ENCODE data around the gene SGF29.
"Not testable (repeated sequence)": the region's sequence is repeated elsewhere in the genome, so short reads cannot be mapped to it uniquely, and the experiment has no call there.

The SGF29 gene

DNA sequence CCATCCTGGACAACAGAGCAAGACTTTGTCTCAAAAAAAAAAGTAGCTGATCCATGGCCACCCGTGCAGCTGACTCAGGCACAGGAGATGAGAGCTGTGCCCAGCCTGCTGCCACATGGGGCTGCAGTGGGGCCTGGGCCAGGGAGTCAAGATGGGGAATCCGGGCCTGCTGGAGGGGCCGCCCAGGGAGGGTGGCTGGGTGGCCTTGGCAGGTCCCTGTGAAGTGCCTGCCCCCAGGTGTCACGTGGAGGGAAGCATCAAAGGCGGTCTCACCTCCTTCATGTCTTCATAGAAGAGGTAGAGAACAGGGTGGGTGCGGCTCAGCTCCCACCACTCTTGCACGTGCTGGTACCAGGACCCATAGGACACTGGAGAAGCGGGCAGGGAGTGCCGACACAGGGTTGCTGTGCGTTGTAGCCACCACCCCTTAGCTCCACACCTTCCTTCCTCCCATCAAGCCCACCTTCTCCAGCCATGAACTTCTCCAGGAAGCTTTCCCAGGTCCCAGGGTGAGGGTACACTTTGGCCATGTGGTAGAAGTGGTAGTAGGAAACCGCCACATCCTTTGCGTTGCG, 39.3 kb downstream of the SGF29 start:
- in situ Hi-C loops (cut with MboI; ENCODE audit: low sequenced_read_pairs) = no loop called here

DNA sequence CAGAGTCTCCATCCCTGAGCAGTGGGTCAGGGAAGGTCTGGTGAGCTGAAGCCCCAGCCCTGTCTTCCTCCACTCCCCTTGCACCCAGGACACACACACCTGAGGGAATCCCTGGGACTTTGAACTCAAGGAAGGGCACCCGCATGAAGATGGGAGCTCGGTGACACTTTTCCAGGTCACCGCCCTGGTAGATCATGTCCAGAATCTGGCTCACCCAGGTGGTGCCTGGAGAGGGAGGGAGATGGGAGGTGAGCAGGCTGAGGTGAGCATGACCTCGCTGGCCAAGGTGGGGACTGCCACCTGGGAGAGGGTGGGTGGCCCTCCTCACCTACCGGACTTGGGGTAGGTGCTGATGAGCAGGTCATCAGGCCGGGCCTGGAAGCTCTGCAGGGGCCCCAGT, 41.7 kb downstream of the SGF29 start:
- in situ Hi-C loops (cut with MboI; ENCODE audit: low sequenced_read_pairs) = not testable (repeated sequence)

DNA sequence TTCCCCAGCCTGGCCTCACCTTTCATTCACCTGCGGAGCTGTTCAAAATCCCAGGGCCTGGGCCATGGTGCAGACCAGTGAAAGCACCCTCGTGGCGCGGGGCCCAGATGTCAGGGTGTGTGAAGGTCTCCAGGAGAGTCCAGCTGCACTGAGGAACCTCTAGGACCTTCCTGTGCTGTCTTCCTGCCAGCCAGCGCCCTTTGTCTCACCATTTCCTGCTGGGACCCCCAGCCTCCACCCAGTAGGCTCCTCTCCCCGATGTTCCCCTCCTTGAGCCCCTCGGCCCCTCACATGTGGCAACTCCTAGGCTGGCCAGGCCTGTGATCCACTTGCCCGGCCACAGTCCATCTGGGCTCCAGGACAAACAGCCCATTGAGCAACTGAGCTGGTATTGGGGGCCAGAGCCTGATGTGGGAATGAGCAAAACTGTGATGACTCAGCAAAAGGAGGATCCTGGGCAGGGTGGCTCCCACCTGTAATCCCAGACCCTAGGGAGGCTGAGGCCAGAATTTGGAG, 42.5 kb downstream of the SGF29 start:
- in situ Hi-C loops (cut with MboI; ENCODE audit: low sequenced_read_pairs) = no loop called here

DNA sequence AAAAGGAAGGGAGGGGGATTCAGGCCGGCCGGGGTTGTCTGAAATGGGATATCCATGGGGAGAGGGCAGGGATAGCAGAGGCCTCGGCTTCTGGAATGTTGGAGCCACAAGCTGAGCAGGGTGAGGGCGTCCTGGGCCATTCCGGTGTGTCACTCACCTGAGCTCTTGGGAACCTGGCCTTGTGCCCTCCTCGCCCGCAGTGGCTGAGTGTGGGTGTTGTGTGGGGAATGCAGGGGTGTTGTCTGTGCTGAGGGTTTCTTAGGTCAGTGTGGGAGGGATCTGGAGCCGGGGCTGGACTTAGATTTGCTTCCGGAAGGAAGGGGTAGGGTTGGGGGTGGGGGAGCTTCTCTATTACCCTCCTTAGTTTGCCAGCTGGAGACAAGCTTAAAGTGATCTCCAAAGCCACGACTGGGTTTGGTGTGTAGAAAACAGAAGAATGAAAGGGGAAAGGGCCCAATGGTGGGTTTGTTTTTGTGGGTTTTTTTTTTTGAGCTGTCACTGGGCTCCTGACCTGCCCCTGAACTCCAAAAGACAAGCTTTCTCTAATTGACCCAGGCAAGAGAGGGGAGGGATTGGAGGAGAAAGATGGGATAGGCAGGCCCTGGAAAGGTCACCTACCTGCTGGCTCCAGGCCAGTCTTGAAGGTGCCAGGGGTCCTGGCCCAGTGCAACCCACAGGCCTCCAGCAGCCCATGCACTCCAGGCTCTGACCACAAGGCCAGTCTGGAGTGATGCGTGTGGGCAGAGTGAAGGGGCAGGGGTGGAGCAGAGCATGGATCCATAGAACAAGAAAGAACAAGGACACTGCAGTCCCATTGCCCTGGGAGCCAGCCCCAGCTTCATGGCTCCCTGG, 43.3 kb downstream of the SGF29 start, which contains the start of gene SULT1A2:
Gene SULT1A2, minus strand, starts transcription at position 211 of the 852 bp plus-strand sequence. CDS start 1,120 bp downstream, outside the sequence.
- in situ Hi-C loops (cut with MboI; ENCODE audit: low sequenced_read_pairs) = no loop called here

DNA sequence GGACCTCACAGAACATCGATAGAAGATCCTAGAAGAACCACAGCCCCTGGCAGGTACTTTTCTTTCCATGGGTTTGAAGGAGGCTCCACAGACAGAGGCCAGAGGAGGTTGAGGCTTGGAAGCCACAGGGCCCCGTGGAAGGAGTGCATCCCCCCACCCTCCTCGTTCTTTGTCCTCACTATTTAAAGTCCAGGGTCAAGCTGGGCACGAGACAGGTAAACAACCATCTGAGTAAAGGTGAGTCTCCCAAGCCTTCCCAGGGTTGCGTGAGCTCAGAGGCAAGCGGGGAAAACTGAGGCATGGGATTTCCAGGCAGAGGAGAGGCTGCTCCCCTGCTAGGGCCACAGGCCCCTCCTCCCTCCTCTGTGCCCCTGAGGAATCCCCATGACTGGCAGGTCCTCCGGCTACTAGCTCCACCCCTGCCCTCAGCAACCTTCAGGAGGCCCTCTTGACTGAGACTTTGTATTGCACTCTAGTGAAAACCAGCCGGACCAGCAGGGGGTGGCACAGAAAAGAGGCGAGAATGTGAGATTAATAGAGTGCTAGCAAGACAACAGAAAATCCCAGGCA, 44.1 kb downstream of the SGF29 start:
- in situ Hi-C loops (cut with MboI; ENCODE audit: low sequenced_read_pairs) = no loop called here

DNA sequence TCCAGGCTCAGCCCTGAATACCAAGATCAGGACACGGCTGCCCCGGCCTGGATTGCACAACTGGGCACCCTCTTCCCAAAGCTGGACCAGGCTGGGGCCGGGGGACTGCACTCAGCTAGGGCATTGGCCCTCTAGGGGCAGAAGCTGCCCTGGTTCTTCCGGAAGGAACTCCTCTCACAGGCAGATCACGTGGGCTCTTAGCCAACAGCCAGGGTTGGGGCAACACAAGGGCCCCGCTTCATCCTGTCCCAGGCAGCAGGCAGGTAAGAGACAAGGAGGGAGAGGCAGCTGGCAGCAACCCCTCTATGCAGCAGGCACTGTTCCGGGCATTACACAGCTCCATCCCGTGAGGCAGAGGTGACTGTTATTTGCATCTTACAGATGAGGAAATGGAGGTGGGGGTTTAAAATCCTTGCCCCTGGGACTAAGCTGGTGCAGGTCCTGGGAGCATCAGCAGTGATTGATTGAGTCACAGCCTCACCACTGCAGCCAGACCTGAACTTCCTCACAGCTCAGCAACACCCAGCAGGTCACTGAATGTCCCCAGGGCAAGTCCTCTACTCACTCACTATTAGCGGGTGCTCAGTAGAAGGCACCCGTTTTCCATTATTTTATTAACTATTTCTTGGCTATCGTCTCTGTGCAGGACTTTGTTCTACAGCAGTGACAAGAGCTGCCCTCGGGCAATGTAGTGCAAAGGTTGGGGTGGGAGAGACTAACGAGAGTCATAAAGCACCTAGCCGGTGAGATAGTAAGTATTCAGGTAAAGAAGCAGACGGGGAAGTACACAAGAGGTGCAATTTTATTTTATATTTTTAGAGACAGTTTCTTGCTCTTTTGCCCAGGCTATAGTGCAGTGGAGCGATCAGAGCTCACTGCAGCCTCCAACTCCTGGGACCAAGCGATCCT, 45.9 kb downstream of the SGF29 start:
- in situ Hi-C loops (cut with MboI; ENCODE audit: low sequenced_read_pairs) = loop anchor here (25.0 kb wide), 1 partner anchor 112 kb away; the partner anchor contains the start of genes APOBR and CLN3

DNA sequence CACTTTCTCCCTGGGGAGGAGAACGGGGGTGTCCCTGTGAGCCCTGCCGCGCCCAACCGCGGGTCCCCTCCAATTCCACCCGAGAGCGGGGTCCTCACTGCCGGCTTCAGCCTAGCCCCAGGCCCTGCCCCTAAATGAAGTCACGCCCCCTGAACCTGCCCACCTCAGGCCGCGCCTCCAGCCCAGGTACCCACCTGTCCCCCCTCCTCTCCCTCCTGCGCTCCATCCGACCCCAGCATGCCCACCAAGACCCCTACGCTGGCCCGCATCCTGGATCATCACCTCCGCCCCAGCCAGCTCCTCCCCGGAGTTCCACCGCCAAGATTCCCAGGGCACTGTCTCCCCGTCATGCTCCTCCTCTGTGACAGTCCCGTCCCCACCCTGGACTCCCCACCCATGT, 47.2 kb downstream of the SGF29 start:
- in situ Hi-C loops (cut with MboI; ENCODE audit: low sequenced_read_pairs) = loop anchor here (25.0 kb wide), 1 partner anchor 114 kb away; the partner anchor contains the start of genes APOBR and CLN3

DNA sequence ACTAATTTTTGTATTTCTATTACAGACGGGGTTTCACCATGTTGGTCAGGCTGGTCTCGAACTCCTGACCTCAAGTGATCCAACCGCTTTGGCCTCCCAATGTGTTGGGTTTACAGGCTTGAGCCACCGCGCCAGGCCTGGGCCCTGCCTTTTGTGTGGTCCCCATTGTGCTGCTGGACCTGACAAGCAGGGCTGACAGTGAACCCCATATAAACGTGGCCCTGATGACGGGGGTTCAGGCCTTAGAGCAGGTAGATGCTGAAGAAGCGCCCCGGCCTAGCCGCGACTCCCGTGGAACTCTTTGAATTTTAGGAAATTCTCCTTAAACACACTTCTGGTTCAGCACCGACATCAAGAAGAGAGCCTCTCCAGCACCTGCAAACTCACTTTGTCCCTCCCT, 47.9 kb downstream of the SGF29 start:
- in situ Hi-C loops (cut with MboI; ENCODE audit: low sequenced_read_pairs) = loop anchor here (25.0 kb wide), 1 partner anchor 114 kb away; the partner anchor contains the start of genes APOBR and CLN3

DNA sequence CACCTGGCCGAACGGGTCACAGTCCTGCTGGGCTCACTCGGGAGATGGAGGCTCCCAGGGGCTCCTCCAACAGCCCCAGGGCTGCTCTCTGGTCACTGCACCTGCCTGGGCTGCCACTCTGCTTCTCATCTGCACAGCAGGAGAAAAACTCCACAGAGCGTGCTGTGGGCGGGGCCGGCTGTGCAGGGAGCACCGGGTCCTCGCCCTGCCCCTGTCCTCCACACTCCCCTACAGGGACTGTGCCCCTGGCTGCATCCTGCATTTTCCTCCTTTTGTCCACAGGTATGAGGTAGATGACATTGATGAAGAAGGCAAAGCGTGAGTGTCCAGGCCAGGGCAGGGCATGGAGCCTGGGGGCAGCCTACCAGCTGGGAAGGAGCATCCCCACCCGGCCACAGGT, 48.3 kb downstream of the SGF29 start:
- in situ Hi-C loops (cut with MboI; ENCODE audit: low sequenced_read_pairs) = loop anchor here (25.0 kb wide), 1 partner anchor 115 kb away; the partner anchor contains the start of genes APOBR and CLN3

DNA sequence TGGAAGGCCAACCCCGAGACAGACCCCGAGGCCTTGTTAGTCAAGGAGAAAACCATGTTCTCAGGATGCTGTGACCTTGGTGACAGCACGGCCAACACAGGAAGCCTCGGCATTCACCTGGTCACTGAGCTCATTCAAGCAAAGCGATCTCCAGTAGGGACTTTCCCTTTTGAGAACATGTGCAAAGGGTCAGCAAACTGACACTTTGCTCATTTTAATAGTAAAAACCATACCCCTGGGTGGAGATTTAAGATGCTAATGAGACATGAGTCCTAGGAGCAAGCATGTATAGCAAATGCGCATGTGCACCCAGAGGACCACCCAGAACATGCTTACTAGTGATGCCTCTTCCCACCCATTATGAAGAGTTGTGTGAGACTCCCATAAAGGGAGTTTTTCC, 48.8 kb downstream of the SGF29 start:
- in situ Hi-C loops (cut with MboI; ENCODE audit: low sequenced_read_pairs) = loop anchor here (25.0 kb wide), 1 partner anchor 115 kb away; the partner anchor contains the start of genes APOBR and CLN3

DNA sequence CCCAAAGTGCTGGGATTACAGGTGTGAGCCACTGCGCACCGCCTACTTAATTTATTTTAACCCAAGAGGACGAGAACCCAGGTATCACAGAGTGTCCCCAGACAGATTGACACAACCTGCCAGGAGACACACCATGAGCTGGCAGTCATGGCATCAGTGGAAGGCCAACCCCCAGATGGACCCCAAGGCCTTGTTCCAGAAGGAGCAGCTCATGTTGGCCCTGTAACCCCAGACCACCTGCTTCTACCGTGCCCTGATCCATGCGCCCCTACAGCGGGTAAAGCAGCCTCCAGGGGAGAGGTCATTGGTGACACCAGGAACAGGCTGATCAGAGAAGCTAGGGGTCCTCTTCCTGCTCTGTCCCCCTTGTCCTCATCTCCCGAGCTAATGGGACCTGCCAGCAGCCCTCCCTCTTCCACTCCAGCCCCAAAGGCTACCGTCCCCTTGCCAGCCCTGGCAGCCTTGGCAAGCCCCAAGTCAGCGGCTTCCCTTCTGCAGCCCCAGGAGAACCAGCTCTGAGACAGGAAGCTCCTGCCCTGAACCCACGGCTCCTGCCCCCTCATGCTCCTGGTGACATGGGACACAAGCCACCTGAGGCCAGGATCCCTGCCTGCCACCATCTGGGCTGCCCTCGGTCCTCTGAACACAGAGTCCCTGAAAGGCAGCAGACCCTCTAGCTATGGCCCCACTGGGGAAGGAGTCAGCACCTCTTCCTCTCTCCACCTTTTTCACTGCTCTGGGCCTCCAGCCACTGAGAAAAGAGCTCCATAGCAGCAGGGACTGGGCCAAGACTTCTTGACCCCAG, 49.9 kb downstream of the SGF29 start:
- in situ Hi-C loops (cut with MboI; ENCODE audit: low sequenced_read_pairs) = loop anchor here (25.0 kb wide), 1 partner anchor 116 kb away; the partner anchor contains the start of genes APOBR and CLN3

DNA sequence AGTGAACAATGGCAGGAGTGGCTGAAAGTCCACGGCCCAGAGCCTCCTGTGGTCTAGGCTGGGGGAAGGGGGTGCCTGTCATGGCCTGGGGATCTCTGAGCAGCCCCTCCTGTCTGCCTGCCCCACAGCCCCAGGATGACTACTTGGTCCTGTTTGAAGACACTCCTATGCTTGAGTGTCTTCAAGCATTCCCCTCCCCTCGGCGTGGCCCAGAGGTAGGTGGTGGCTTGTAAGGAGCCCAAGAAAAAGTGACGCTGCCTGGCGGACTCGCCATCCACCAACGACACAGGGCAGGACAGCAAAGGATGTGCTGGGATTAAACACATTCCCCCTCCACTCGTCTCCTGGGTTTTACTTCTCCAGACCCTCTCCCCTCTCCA, 50.5 kb downstream of the SGF29 start:
- in situ Hi-C loops (cut with MboI; ENCODE audit: low sequenced_read_pairs) = loop anchor here (25.0 kb wide), 1 partner anchor 117 kb away; the partner anchor contains the start of genes APOBR and CLN3

DNA sequence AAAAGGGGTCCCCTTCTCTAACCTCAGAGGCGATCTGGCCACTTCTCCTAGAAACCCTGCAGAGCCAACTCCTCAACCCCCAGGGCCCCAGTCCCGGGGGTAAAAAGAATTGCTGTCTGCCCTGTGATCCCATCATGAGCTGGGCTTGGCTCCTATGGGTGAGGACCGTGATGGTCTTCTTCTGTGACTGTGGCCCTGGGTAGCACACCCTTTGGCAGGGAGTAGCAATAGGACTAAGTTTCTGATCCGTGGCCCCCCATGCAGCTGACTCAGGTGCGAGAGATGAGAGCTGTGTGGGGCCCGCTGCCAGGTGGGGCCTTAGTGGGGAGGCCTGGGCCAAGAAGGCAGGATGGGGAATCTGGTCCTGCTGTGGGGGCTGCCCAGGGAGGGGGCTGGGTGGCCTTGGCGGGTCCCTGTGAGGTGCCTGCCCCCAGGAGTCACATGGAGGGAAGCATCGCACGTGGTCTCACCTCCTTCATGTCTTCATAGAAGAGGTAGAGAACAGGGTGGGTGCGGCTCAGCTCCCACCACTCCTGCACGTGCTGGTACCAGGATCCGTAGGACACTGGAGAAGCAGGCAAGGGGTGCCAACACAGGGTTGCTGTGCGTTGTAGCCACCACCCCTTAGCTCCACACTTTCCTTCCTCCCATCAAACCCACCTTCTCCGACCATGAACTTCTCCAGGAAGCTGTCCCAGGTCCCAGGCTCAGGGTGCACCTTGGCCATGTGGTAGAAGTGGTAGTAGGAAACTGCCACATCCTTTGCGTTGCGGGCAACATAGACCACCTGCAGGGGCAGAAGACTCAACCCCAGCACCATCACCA, 52.8 kb downstream of the SGF29 start:
- in situ Hi-C loops (cut with MboI; ENCODE audit: low sequenced_read_pairs) = loop anchor here (25.0 kb wide), 1 partner anchor 119 kb away; the partner anchor contains the start of genes APOBR and CLN3

DNA sequence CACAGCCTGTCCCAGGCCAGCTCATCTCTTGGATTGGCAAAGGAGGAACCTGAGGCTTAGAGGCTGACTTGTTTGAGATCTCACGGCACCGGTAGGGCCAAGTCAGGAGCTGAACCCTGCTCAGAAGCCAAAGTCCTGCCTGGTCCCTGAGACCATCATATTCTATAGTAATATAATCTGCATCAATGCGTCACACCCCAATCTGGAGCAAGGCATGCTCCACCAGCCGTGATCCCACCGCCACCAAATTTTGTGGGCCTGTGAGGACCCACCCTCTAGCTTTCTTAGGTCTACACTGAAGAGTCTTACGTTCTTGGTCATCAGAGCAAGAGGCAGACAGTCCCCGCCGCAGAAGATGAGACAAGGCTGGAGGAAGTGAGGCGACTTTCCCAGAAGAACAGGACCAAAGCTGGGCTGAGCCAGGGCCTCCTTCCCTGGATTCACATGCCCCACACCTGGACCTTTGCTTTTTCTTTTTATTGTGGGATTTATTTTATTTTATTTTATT, 53.5 kb downstream of the SGF29 start:
- in situ Hi-C loops (cut with MboI; ENCODE audit: low sequenced_read_pairs) = loop anchor here (25.0 kb wide), 1 partner anchor 120 kb away; the partner anchor contains the start of genes APOBR and CLN3

DNA sequence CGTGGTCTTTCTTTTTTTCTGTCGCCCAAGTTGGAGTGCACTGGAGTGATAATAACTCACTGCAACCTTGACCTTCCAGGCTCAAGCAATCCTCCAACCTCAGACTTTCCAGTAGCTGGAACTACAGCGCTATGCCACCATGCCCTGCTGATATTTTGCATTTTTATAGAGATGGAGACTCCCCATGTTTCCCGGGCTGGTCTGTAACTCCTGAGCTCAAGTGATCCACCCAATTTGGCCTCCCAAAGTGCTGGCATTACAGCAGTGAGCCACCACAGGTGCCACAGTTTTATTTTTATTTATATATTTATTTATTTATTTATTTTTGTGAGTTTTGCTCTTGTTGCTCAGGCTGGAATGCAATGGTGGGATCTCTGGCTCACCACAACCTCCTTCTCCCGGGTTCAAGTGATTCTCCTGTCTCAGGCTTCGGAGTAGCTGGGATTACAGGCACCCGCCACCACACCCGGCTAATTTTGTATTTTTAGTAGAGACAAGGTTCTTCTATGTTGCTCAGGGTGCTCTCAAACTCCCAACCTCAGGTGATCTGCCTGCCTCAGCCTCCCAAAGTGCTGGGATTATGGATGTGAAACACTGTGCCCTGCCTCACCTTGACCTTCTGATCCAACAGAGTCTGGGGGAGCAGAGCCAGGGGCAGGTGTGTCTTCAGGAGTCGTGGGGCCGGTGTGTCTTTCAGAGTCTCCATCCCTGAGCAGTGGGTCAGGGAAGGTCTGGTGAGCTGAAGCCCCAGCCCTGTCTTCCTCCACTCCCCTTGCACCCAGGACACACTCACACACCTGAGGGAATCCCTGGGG, 54.2 kb downstream of the SGF29 start:
- in situ Hi-C loops (cut with MboI; ENCODE audit: low sequenced_read_pairs) = loop anchor here (25.0 kb wide), 1 partner anchor 121 kb away; the partner anchor contains the start of genes APOBR and CLN3

DNA sequence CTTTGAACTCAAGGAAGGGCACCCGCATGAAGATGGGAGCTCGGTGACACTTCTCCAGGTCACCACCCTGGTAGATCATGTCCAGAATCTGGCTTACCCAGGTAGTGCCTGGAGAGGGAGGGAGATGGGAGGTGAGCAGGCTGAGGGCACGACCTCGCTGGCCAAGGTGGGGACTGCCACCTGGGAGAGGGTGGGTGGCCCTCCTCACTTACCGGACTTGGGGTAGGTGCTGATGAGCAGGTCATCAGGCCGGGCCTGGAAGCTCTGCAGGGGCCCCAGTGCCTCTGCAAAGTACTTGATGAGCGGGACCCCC, 54.7 kb downstream of the SGF29 start:
- in situ Hi-C loops (cut with MboI; ENCODE audit: low sequenced_read_pairs) = loop anchor here (25.0 kb wide), 1 partner anchor 121 kb away; the partner anchor contains the start of genes APOBR and CLN3

All from HL-60/S4 treated with retinoic acid at 250 ng/mL for 4 days and 3 days (cell line).